ENCODE measurements around the gene SSR4. TPM values are rescaled to one million over a fixed set of nuclear protein-coding genes. Genes with fewer than 3 reads are reported as not detected.

Gene SSR4
- total and polyA plus RNA-seq, 2 of the 8 experiments (the other 6 are each of a cell fraction or from before 2014, with no cell fraction given) = 168 to 642 TPM

- POLR2A ChIA-PET (ENCODE audit: partially characterized antibody) = no interaction called here
Measured at GRCh38 chrX:153755136-153755535, 39.3 kb upstream of the SSR4 start.

More at GRCh38 chrX:153755136-153755535, 39.3 kb upstream of the SSR4 start:
- Histone ChIP-seq H3K4me3 (ENCODE audit: extremely low read depth in 1 of 4, insufficient read depth in 2 of 4, low read depth in 3 of 4, low read length in 4 of 4) (no peak overlapping the region), H2BK20ac (ENCODE audit: low read length) (no peak overlapping the region), H3K9me3 (ENCODE audit: insufficient read depth in 2 of 2, low read depth in 1 of 2, low read length in 1 of 2) (no peaks in the 10 kb centered on the region), H3K18ac (ENCODE audit: extremely low read depth, low read length) (no peak overlapping the region), H3K27ac (ENCODE audit: low read depth, low read length) (no peak overlapping the region), H3K23ac (ENCODE audit: insufficient read length) (no peak overlapping the region), H3K23me2 (ENCODE audit: low read depth, low read length) (no peaks in the 10 kb centered on the region), H3K4me2 (ENCODE audit: insufficient read depth in 1 of 2, low read depth in 2 of 2, low read length in 2 of 2) (no peak overlapping the region), H2BK120ac (replicated peaks; ENCODE audit: low read depth, low read length) (no peak overlapping the region), H2AFZ (ENCODE audit: low read length) (no peak overlapping the region), H2BK15ac (ENCODE audit: low read length) (no peak overlapping the region), H2AK5ac (ENCODE audit: low read depth, low read length) (no peak overlapping the region), H4K91ac (replicated peaks; ENCODE audit: insufficient read length, low read length) (no peak overlapping the region), H3K27me3 (replicated peaks in 1 of 4; ENCODE audit: control insufficient read depth in 3 of 4, extremely low read depth in 1 of 4, insufficient read depth in 3 of 4, low read length in 3 of 4) (no peaks in the 10 kb centered on the region), H3K79me2 (ENCODE audit: control insufficient read depth in 1 of 2, insufficient read depth in 2 of 2, low read length in 2 of 2) (no peaks in the 10 kb centered on the region), H4K8ac (ENCODE audit: extremely low read depth, insufficient read depth, low read length) (no peak overlapping the region), H3K14ac (ENCODE audit: insufficient read length) (no peak overlapping the region), H3K79me1 (ENCODE audit: low read depth, low read length) (no peaks in the 10 kb centered on the region), H4K20me1 (replicated peaks in 1 of 2; ENCODE audit: control insufficient read depth in 1 of 2, insufficient read depth in 2 of 2, low read length in 2 of 2) (no peaks in the 10 kb centered on the region), H3K4me1 (replicated peaks in 1 of 4; ENCODE audit: control insufficient read depth in 3 of 4, insufficient read depth in 4 of 4, low read length in 3 of 4) (no peaks in the 10 kb centered on the region; a peak in 1 of 7 replicates), H4K5ac (ENCODE audit: insufficient read length, low read depth, low read length) (no peak overlapping the region), H3K9ac (replicated peaks in 1 of 4; ENCODE audit: extremely low read depth in 1 of 4, low read depth in 3 of 4, low read length in 3 of 4) (no peak overlapping the region), H3K4ac (replicated peaks; ENCODE audit: insufficient read length, low read depth, low read length) (no peak overlapping the region), H3K56ac (replicated peaks; ENCODE audit: insufficient read length, low read depth, low read length) (no peak overlapping the region), H3K36me3 (ENCODE audit: control insufficient read depth in 2 of 4, insufficient read depth in 4 of 4, low read length in 3 of 4) (no peaks in the 10 kb centered on the region), H2BK5ac (ENCODE audit: low read depth, low read length) (no peak overlapping the region), H2BK12ac (ENCODE audit: low read depth, low read length) (no peak overlapping the region)
- TF ChIP-seq SUZ12 (IDR thresholded peaks at IDR 0.05; ENCODE audit: low read length) = no peak
- no peak for TF ChIP-seq CHD2 (IDR thresholded peaks at IDR 0.05; ENCODE audit: low read length)
- CTCF ChIA-PET (ENCODE audit: partially characterized antibody) = interaction anchor here (0.6 to 1.9 kb wide), 7 partner anchors 9 to 190 kb away, joined by 3 to 4 read pairs (median 3); partner anchors contain the start of genes ARHGAP4, L1CAM and PLXNB3
- DNase-seq (ENCODE audit: low read depth in 1 of 2, low spot score in 2 of 2) (no peak), FAIRE-seq (no peak)
- WGBS, 2 experiments (ENCODE audit: extremely low coverage in 1 of 2, insufficient coverage in 1 of 2, insufficient read length in 1 of 2, insufficient replicate concordance in 2 of 2, low coverage in 1 of 2, low lambda C conversion rate in 2 of 2, missing lambda C conversion rate in 1 of 2) = 88% methylated on average over 1 of the region's 1 CpG; no CpG with 5 or more reads in 1 of the 2 experiments

Data from H1 (cell line).